UCSD-AML1 (cell line): ENCODE results near the gene USH2A.
"Not testable (repeated sequence)": the region's sequence is repeated elsewhere in the genome, so short reads cannot be mapped to it uniquely, and the experiment has no call there.

Source experiments
- DNase-seq: peaks from one replicate; lab custom pipeline; 2025; ENCODE audit not compliant: unreplicated experiment; lab: John Stamatoyannopoulos, UW

USH2A gene

DNA sequence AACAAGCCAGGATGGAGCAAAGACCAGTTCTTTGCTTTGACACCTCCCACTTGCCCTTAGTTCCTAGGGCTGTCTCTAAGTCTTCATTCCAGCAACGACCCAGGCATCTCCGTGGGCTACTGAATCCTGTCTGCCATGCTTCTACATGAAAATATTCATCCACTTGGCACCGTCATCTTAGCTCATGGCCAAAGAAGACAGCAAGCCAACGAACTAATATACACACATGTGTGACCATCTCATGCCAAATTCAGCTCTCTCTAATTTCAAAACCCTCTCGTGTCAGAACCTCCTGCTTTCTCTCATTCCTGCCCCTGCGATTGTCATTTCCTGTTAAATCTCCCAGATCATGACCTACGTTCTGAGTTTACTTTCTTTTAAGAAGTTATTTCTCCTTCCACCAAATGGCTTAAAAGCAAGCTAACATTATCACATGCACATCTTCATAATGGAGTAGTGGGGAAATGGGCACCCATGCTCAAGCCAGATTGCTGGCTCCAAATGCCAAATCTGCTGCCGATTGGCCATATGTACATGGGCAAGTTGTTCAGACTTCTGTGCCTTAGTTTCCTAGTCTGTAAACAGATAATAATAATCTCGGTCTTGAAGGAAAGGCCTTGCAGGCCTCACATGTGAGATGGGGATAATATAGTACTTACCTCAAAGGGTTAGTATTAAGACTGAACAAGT, 373.4 kb downstream of the USH2A start:
- no peak for DNase-seq

DNA sequence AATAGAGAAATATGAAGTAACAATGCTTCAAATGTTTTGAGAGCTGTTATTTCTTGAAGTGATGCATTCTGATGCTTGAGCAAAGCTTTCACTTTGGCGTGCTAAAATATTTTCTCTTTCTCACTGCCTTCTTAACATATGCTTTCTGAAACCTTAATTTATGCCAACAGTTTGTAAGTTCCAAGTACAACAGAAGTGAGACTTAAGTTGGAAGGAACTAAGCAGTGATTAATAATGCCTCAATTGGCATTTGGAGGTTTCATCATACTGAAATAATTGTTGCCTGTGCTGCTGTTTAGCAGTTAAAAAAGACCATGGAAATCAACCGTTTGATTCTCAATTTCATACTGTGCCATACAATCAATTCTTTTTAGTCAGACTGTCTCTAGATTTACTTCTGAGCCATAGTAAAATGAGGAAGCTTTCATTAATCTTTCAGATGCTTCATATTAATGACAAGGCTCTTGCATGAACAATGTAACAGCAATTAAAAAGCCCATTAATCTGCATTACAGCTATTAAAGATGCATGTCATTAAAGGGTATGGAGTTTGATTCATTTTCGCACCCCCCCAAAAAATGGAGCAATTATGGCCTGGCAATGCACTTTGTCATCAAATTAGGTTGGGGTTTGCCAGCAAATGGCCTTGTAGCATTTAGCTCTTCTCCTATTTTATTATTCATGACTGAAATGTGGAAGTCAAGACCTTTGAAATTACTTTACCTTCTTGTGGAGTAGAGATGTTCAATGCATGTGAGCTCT, 375.3 kb downstream of the USH2A start:
- DNase-seq, result no peak

DNA sequence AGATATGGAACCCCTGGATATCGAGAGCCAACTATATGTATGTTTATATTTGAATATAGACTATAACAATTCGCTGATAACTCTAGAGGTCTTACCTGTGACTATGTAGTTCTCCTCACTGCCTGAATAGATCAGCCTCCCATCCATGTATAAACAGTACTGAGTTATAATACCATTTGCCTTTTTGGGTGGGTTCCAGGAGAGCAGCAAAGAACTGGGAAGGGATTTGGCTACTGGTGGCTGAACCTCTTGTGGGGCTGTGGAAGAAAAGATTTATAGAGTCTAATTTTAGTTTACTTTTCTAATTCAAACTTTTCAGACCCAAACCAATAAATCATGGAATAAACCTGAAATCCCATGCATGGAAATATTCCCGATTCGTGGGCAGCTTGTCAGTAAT, 376.9 kb downstream of the USH2A start:
- no peak for DNase-seq

DNA sequence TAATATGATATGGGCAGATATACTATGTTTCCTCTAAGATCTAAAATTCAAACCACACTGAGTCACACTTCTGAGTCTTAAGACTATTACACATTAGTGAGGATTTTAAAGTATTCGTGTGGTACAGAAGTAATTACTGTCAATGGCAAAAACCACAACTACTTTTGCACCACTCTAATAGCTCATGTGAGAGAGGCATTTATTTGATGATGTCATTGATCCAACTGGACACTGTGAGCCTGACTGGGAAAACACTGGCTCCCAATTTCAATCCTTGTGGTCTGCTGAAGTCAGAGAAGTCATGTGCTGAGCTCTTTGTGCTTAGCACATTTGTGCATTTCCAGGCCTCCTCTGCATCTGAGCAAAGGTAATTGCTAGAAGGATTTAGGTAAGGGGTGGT, 377.8 kb downstream of the USH2A start:
- no peak for DNase-seq

DNA sequence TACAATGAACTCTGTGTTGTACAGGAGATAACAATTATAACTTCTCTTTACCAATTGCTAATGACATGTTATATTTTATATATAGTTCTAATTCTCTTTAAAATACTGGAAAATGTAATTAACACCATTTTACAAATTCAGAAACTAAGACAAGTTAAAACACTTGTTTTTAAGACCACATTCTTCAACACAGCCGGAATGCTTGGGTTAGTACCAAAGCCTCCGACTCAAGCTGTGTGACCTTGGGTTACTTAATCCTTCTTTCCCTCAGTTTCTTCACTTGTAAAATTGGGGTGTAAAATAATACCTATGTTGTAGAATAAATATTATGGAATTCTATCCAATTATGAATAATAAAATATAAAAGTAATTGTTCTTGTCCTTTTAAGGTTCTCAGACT, 378.7 kb downstream of the USH2A start:
- DNase-seq, result no peak

DNA sequence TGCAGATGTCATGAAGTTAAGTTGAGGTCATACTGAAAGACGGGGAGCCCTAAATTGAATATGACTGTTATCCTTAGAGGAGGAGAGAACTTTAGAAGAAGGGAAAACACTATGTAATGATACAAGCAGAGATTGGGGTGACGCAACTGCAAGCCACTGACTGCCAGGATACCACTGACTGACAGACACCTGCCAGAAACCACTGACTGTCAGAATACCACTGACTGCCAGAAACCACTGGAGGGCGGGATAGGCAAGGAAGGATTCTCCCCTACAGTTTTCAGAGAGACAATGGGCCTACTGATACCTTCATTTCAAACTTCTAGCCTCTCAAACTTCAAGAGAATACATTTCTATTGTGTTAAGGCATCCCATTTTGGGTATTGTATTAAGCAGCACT, 388.7 kb downstream of the USH2A start:
- no peak for DNase-seq

DNA sequence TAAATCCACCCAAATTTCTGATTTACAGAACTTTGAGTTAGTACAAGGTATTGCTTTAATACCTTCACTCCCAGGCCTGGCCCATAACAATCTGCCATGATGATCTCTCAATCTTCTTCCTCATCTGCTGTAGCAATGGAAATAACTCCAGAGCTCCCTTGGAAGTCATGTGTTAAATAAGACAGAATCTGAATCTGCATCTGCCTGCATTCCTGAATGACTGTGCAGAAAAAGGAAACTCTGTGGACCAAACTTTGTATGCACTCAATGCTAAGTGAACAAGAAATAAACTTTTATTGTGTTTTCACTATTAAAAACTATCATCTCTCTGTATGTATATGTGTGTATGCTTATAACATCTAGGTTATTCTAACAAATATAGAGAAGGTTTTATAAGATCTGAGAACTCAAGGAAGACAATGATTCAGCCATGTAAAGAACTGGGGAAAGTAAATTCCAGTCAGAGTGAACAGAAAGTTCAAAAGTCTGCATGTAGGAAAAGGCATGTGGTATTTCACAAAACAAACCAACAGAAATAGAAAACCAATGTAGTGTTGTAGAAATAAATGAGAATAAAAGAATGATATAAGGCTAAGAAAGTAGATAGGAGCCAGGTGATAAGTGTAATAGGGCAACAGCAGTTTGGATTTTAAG, 390.2 kb downstream of the USH2A start:
- DNase-seq, result no peak

DNA sequence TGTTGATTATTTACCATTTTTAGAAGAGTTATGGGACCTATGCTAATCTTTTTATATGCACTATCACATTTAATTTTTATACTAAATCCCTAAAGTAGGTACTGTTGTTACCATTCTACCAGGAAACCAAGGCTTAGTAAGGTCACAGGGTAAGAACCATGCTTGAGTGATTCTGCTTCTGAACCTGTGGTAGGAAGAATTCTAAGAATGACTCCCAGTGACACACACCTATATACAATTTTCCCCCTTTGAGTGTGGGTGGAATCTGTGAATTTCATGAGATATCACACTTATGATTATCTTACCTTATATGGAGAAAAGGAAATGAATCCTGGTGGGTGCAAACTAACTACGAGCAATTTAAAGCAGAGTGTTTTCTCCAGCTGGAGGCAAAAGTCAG, 391.0 kb downstream of the USH2A start:
- no peak for DNase-seq

DNA sequence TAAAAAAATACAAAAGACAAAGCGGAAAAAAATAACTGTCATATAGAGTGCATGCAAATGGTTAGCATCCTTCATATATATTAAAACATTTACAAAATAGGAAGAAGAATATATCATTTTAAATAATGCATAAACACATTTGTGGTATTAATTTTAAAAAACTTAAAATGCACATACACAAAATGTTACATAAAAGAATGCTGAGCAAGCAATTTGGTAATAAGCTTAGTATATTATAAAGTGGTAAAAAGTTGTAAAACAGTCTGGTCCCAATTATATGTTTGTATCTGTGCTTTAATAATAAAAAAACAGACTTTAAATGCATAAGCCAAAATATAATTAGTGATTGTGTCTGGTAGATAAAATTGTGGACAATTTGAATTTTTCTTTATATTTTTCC, 394.6 kb downstream of the USH2A start:
- DNase-seq, result no peak

DNA sequence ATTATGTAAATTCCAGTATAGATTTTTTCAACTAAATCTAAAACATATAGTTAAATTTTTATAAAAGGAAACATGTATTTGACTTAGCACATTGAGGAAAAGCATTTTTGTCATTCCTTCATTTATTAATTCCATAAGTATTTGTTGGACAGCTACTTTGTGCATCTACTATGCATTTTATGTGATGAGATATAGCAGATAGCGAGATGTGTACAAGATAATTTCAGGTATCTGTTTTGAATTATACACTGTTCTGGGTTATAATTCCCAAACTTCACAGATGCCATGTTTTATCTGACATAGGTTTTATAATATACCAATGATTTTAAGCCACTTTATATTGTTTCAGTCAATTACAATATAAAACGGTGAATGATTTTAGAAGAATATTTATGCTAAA, 398.7 kb downstream of the USH2A start:
- DNase-seq, result no peak

DNA sequence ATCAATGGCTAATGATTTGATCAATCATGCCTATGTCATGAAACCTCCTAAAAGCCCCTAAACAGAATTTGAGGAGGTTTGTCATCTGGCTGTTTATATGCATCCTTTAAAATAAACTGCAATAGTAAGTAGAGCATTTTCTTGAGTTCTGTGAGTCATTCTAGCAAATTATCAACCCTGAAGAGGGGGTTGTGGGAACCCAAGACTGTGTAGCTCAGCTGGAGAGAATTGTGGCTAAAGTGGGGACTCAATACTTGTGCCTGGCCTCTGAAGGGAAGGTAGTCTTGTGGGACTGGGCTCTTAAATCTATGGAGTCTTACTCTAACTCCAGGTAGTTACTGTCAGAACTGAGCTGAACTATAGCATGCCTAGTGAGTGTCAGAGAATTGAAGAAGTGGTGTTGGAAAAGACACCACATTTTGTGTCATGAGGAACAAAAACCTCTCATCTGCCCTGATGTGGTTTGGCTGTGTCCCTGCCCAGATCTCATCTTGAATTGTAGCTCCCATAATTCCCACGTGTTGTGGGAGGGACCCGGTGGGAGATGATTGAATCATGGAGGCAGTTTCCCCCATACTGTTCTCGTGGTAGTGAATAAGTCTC, 402.4 kb downstream of the USH2A start:
- no peak for DNase-seq

DNA sequence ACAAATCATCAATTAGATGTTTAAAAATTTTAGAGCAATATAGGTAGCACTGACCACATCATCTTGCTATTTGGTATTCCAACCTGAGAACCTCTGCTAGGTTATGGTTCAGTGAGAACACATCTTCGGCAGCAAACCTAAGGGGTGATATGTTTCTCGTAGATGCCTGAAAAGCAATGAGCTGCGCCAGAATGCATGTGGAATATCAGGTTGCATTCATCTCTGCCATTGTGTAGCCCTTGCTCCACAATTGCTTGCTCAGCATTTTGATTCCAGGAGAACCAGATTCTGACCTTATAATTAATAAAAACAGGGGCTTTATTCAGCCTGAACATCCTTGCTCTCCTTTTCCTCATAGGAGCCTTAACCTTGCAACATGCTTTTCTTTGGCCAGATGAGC, 408.1 kb downstream of the USH2A start:
- DNase-seq, result no peak

DNA sequence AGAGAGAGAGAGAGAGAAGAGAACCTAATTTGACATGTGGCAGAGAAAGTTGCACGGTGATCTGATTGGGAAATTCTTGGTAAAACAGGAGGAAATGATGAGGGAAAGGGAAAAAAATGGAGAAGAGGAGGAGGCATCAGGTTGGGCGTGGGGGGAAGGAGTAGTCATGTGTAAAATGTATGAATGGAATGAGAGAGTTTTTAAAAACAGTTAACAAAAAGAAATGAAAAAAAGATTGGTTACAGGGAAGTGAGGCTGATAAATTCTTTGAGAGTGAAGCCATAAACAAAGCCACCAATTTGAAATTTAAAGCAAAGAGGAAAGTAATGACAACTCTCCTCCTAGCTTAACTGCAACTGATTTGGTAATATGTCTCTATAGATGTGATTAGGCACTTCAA, 409.2 kb downstream of the USH2A start:
- DNase-seq, result no peak

DNA sequence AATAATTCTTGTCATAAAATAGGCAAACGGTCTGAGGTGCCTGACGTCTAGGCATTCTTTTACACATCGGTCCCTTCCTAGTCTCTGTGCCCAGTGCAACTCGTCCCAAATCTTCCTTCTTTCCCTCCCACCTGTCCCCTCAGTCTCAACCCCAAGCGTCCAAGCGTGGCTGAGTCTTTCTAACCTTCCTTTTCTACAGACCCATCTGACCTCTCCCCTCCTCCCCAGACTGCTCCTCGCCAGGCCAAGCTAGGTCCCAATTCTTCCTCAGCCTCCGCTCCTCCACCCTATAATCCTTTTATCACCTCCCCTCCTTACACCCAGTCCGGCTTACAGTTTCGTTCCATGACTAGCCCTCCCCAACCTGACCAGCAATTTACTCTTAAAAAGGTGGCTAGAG, 413.8 kb downstream of the USH2A start:
- not testable (repeated sequence) for DNase-seq

DNA sequence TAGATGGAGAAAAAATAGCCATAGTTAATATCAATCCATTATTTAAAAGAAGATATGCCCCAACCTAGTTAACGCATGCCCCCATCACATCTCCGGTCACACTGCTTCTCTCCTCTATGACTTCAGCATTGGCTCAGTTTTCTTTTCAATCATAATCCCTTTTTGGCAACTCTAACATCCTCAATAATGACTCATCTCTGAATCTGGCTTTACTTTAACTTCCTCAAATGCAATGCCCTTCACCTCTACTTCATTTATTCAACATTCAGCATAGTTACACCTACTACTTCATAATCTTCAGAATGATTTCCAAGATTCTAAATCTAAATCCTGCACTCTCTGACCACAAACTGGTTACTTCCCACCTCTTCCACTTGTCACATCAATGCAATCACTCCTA, 417.3 kb downstream of the USH2A start:
- no peak for DNase-seq

DNA sequence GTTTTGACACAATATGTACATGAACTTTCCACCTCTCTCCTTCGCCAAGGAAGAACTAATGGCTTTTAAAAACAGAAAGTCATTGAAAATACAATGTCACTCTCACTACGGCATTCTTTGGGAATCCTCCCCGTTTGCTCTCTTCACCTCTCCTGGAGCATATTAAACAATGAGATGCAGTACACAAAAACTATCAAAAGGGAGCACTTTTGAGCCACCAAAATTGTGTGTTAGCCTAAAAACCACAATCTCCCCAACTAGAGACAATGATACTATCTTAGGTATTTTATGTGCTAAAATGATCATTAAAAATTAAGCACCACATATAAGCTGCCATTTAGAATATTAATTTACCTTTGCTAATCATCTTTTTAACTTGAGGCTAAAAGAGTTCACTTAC, 430.6 kb downstream of the USH2A start:
- DNase-seq, result no peak

DNA sequence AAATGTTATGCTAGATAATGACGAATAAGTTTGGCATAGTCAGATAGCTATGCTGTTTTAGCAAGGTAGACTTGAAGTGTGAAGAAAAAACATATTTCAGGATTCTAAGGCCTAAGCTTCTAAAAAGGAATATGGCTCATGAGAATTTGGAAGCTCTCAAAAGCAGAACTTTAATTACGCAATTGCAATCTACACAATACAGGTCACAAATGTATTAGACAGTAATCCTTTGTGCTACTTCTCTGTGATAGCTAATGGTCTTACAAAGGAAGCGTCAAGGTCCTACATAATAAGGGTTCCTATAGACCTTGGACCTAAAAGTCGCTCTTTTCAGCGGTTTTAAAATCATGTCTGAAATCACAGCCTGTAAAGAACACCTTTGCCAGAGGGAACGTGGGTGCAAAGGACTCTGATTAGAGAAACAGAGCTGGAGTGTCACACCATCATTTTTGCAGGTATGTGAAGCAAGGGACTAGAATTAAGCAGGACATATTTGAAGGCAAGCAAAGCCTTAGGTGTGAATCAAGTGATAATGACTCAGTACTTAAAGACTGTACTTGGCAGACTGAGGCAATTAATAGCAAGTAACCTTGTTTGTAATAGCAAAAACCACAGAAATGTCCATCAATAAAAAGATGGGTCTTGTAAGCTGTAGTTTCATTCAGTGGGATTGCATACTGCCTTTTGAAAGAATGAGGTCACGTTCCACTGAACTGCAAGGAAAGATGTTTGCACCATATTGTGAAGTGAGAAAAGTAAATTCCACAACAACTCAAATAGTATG, 436.0 kb downstream of the USH2A start:
- DNase-seq, result no peak

DNA sequence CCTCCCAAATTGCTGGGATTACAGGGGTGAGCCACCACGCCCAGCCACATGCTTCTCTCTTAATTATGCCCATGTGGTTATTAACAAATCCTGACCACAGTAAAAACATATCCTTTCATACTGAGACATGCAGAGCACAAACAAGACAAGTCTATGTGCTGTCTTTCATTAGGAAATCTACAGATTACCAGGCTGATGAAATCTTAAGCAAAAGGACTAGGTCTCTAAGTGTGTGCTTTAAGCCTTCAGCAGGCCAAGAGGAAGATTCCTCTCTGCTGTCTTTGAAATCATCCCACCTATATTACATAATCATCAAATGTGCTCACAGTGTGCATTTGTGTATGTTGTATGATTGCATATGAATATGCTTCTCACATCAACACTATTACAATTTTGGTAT, 436.8 kb downstream of the USH2A start:
- DNase-seq, result no peak

DNA sequence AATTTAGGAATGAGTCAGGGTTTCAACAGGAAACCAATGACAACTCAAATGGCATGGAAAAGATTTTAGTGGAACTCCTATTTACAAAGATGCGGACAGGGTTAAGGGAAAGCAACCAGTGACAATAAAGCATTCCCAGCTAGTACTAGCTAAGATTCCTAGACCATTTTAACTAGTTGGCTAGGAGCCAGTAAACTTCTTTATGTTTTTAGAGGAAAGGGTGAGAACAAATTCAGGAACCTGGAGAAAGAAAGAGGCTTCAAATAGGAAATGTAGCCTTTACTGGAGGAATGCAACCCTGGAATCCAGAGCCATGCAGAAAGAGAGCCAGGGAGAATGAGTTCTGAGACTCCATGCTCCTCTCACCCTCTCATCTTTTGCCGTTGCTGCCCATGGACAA, 439.6 kb downstream of the USH2A start:
- DNase-seq, result no peak

DNA sequence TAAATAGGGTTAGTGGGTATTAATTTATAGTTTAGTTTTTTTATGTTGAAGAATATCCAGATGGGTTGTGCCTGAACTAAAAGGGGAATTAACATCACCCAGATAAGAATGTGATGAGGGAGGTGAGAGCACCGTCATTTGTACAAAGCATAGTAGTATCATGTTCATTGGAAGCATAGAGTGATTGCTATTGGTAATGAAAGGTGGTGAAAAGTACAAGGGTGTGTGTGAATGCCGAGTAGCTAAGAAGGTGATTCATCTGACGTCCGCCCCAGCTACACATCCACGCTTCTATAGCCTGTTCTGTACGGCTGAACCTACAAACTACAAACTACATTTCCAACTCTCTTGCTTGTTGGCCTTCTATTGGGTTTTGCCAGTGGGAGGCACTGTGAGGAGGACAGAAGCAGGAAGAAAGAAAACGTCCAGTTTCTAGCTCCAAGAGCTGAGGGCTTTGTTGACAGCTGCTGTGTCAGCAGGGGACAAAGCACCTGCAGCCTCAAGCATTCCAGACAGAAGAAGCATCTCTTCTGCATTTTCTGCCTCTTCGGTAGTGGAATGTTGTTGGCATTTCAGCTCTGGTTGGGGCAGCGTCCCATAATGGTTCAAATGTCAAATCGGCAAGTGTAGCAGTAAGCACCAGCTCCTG, 451.3 kb downstream of the USH2A start:
- no peak for DNase-seq

DNA sequence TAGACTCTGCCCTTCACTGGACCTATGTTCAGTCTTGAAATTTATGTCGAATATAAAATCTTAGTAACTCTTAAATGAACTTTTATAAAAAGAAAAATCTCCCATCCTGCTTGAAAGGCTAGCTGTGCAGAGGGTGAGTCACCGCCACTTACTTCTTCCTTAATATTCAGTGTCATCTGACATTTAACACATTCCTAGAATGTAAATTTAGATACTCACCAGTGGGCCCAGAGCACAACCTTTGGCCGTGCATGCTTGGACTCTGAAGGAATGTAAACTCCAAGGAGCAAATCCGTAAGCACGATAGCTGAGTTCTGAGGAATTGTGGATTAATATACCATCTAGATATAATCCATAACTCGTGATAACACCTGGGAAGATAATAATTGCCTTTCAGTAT, 452.8 kb downstream of the USH2A start:
- DNase-seq, result no peak
